ENCODE measurements around the gene RP9. TPM values are rescaled to one million over a fixed set of nuclear protein-coding genes. Genes with fewer than 3 reads are reported as not detected.

RP9 gene
- total and polyA plus RNA-seq, 9 of the 15 experiments (the other 6 are each of a cell fraction or from before 2014, with no cell fraction given) = 10.7 to 44.8 (median 33.4) TPM

DNA sequence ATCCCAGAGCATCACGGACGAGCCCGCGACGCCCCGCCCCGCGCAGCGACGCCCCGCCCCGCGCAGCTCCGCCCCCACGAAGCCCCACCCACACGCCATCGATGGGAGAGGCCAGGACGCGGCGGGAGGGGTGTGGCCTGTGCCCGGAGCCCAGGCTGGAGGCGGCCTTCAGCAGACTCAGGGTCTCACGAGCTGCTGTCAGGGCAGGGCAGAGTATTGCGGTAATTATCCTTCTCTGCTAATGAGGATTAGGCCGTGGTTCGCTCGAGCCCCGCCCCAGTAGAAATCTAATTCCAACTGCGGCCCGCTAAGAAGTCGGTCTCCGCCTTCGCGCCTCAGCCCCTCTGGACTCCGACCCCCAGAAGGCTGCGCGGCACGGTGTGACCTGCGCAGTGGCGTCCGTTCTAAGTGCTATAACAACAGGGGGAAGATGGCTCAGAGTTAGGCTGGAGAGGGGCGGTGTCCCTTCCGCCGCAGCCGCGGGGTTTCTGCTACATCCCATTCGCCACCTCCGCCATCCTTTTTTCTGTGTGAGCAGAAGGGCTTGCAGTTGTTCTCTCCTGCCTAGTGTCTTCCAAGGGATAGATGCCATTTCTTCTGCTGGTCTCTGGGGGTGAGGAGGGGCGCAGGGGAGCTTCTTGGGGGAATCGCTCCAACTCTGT lies 46.3 kb downstream of the RP9 start (continued):
- TF ChIP-seq, protein P1, sequence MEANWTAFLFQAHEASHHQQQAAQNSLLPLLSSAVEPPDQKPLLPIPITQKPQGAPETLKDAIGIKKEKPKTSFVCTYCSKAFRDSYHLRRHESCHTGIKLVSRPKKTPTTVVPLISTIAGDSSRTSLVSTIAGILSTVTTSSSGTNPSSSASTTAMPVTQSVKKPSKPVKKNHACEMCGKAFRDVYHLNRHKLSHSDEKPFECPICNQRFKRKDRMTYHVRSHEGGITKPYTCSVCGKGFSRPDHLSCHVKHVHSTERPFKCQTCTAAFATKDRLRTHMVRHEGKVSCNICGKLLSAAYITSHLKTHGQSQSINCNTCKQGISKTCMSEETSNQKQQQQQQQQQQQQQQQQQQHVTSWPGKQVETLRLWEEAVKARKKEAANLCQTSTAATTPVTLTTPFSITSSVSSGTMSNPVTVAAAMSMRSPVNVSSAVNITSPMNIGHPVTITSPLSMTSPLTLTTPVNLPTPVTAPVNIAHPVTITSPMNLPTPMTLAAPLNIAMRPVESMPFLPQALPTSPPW (CRISPR knock-in tag; IDR thresholded peaks at IDR 0.05) = peak; percentile 59; the same call in 1 of the 2 replicates
- TF ChIP-seq MBD2 (IDR thresholded peaks at IDR 0.05; ENCODE audit: borderline replicate concordance, low read depth) (peak; percentile 49; the same call in 1 of the 2 replicates), TGIF2 (CRISPR knock-in tag; IDR thresholded peaks at IDR 0.05) (peak; percentile 56; the same call in 1 of the 2 replicates), NR1H2 (CRISPR knock-in tag; IDR thresholded peaks at IDR 0.05) (no peak), SIN3A (IDR thresholded peaks at IDR 0.05; ENCODE audit: borderline replicate concordance in 2 of 2, control insufficient read depth in 1 of 2, low read depth in 2 of 2, low read length in 2 of 2) (peak; percentile 10 to 67; a peak in 1 of 4 replicates), EGR1 (conservative IDR thresholded peaks at IDR 0.05) (peak; percentile 78), ZNF274 (IDR thresholded peaks at IDR 0.05; ENCODE audit: borderline replicate concordance, low read depth, low read length) (no peak), SMARCE1 (IDR thresholded peaks at IDR 0.05) (0 out of 2 replicates have a peak, but pooled peaks have one; percentile 39), FOXP1 (CRISPR knock-in tag; IDR thresholded peaks at IDR 0.05) (no peak; the same call in none of the 2 replicates), TEAD1 (CRISPR knock-in tag; IDR thresholded peaks at IDR 0.05) (peak in 1 of 2 experiments; percentile 70; a peak in 2 of 4 replicates), GTF2F1 (IDR thresholded peaks at IDR 0.05; ENCODE audit: low read depth, low read length) (no peak), THRAP3 (IDR thresholded peaks at IDR 0.05; ENCODE audit: borderline replicate concordance) (no peak), CHCHD3 (CRISPR knock-in tag; IDR thresholded peaks at IDR 0.05) (no peak), HMGN3 (IDR thresholded peaks at IDR 0.05; ENCODE audit: borderline replicate concordance, extremely low read depth, insufficient read length, low read depth, low read length) (peak; percentile 14), POU5F1 (IDR thresholded peaks at IDR 0.05; ENCODE audit: borderline replicate concordance, low read depth, low read length, partially characterized antibody) (peak; percentile 59), FOSL1 (tag; conservative IDR thresholded peaks at IDR 0.05) (peak; percentile 28; the same call in 1 of the 2 replicates), POLR2G (IDR thresholded peaks at IDR 0.05; ENCODE audit: low read depth, low read length) (peak; percentile 85), MTA1 (IDR thresholded peaks at IDR 0.05; ENCODE audit: borderline replicate concordance) (no peak), MEF2D (tag; conservative IDR thresholded peaks at IDR 0.05; ENCODE audit: low read depth) (no peak)
- TF ChIP-seq, protein P2, sequence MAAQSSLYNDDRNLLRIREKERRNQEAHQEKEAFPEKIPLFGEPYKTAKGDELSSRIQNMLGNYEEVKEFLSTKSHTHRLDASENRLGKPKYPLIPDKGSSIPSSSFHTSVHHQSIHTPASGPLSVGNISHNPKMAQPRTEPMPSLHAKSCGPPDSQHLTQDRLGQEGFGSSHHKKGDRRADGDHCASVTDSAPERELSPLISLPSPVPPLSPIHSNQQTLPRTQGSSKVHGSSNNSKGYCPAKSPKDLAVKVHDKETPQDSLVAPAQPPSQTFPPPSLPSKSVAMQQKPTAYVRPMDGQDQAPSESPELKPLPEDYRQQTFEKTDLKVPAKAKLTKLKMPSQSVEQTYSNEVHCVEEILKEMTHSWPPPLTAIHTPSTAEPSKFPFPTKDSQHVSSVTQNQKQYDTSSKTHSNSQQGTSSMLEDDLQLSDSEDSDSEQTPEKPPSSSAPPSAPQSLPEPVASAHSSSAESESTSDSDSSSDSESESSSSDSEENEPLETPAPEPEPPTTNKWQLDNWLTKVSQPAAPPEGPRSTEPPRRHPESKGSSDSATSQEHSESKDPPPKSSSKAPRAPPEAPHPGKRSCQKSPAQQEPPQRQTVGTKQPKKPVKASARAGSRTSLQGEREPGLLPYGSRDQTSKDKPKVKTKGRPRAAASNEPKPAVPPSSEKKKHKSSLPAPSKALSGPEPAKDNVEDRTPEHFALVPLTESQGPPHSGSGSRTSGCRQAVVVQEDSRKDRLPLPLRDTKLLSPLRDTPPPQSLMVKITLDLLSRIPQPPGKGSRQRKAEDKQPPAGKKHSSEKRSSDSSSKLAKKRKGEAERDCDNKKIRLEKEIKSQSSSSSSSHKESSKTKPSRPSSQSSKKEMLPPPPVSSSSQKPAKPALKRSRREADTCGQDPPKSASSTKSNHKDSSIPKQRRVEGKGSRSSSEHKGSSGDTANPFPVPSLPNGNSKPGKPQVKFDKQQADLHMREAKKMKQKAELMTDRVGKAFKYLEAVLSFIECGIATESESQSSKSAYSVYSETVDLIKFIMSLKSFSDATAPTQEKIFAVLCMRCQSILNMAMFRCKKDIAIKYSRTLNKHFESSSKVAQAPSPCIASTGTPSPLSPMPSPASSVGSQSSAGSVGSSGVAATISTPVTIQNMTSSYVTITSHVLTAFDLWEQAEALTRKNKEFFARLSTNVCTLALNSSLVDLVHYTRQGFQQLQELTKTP (IDR thresholded peaks at IDR 0.05; ENCODE audit: low read depth in 1 of 2, partially characterized antibody in 2 of 2) = peak in 1 of 2 experiments; percentile 79
- TF ChIP-seq, protein P3, sequence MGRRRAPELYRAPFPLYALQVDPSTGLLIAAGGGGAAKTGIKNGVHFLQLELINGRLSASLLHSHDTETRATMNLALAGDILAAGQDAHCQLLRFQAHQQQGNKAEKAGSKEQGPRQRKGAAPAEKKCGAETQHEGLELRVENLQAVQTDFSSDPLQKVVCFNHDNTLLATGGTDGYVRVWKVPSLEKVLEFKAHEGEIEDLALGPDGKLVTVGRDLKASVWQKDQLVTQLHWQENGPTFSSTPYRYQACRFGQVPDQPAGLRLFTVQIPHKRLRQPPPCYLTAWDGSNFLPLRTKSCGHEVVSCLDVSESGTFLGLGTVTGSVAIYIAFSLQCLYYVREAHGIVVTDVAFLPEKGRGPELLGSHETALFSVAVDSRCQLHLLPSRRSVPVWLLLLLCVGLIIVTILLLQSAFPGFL (CRISPR knock-in tag; IDR thresholded peaks at IDR 0.05) = peak; percentile 87; the same call in 1 of the 2 replicates
